ENCODE data around the gene IL3RA. TPM values are rescaled to one million over a fixed set of nuclear protein-coding genes. Genes with fewer than 3 reads are reported as not detected.
"Not testable (repeated sequence)": the region's sequence is repeated elsewhere in the genome, so short reads cannot be mapped to it uniquely, and the experiment has no call there.

The IL3RA gene
- total RNA-seq, 2 donors from 2014 or later = 8.0 to 9.9 TPM

GRCh38 chrX:1416965-1417760 is 80.6 kb downstream of the IL3RA start:
- intact Hi-C loops (cut with DNase I) = no loop called here
- no peak for DNase-seq
- ATAC-seq = no peak

- intact Hi-C loops (cut with DNase I) = no loop called here
- ATAC-seq (peak in 1 of 2 donors; percentile 1), DNase-seq (peak; percentile 14)
Observed at GRCh38 chrX:1417921-1418771, 81.6 kb downstream of the IL3RA start.

GRCh38 chrX:1418901-1419544 is 82.4 kb downstream of the IL3RA start:
- DNase-seq (no peak), ATAC-seq (no peak)
- intact Hi-C loops (cut with DNase I) = no loop called here

- peak in 1 of 2 donors; percentile 9 for ATAC-seq
- intact Hi-C loops (cut with DNase I) = no loop called here
- DNase-seq = no peak
Observed at GRCh38 chrX:1419545-1420355, 83.2 kb downstream of the IL3RA start.

- ATAC-seq = peak in 1 of 2 donors; percentile 4
- no peak for DNase-seq
- intact Hi-C loops (cut with DNase I) = no loop called here
Observed at GRCh38 chrX:1420371-1420770, 83.8 kb downstream of the IL3RA start.

GRCh38 chrX:1421433-1422134 is 85.0 kb downstream of the IL3RA start:
- DNase-seq (peak; percentile 15), ATAC-seq (no peak)
- intact Hi-C loops (cut with DNase I) = no loop called here

- no peak for DNase-seq
- ATAC-seq = no peak
- intact Hi-C loops (cut with DNase I) = no loop called here
Observed at GRCh38 chrX:1422135-1422465, 85.5 kb downstream of the IL3RA start.

- intact Hi-C loops (cut with DNase I) = no loop called here
- ATAC-seq (no peak), DNase-seq (no peak)
Observed at GRCh38 chrX:1423215-1423614, 86.6 kb downstream of the IL3RA start.

- ATAC-seq (no peak), DNase-seq (peak; percentile 6)
- intact Hi-C loops (cut with DNase I) = no loop called here
Observed at GRCh38 chrX:1424147-1424851, 87.7 kb downstream of the IL3RA start.

GRCh38 chrX:1425381-1425780 is 88.8 kb downstream of the IL3RA start:
- intact Hi-C loops (cut with DNase I) = no loop called here
- DNase-seq (no peak), ATAC-seq (no peak)

- DNase-seq; intact Hi-C loops (cut with DNase I); ATAC-seq: not testable (repeated sequence)
Observed at GRCh38 chrX:1426321-1426720, 89.7 kb downstream of the IL3RA start.

- intact Hi-C loops (cut with DNase I) = no loop called here
- no peak for DNase-seq
- ATAC-seq = no peak
Observed at GRCh38 chrX:1427756-1428155, 91.2 kb downstream of the IL3RA start.

- intact Hi-C loops (cut with DNase I) = no loop called here
- DNase-seq = peak; percentile 5
Observed at GRCh38 chrX:1430451-1430850, 93.9 kb downstream of the IL3RA start.

More at GRCh38 chrX:1430451-1430850, 93.9 kb downstream of the IL3RA start:
- ATAC-seq = no peak

Small RNA genes lying within 50 kb of the gene (microRNA-seq; reads per million reads assigned to microRNA genes)
- 0 reads per million in 2 donors for gene MIR3690

Other genes starting within 250 kb of the IL3RA start
- under 1 TPM in 1 of 2 donors, not detected in 1; 0.12 TPM for gene CRLF2, start 124.1 kb upstream of the IL3RA start, total RNA-seq
- gene CSF2RA, start 68.0 kb upstream of the IL3RA start, total RNA-seq = 10 to 100 TPM in 1 of 2 donors, 1 to 10 TPM in 1; 4.6 to 14.6 TPM
- 100 to 1,000 TPM; 171 to 206 TPM for gene SLC25A6, start 55.3 kb downstream of the IL3RA start, total RNA-seq
- 10 to 100 TPM; 26.4 to 27.7 TPM for gene ASMTL, start 116.1 kb downstream of the IL3RA start, total RNA-seq
- 1 to 10 TPM; 1.8 to 3.0 TPM for gene P2RY8, start 200.4 kb downstream of the IL3RA start, total RNA-seq

Data from left cardiac atrium (tissue), 4 donors.